ENCODE data around the gene CDK5RAP2.

GRCh38 chr9:120360510-120360909, 219.5 kb downstream of the CDK5RAP2 start:
- no peak for TF ChIP-seq CTCF (IDR thresholded peaks at IDR 0.05; ENCODE audit: poor library complexity)
- no peak for TF ChIP-seq EZH2phosphoT487 (IDR thresholded peaks at IDR 0.05; ENCODE audit: low read depth, severe bottlenecking, unreplicated experiment)
